NOMO-1 (cell line): ENCODE results near the gene LCN1.
"Not testable (repeated sequence)": the region's sequence is repeated elsewhere in the genome, so short reads cannot be mapped to it uniquely, and the experiment has no call there.

ENCODE experiments used
- DNase-seq, 2 experiments: peaks; one replicate each; lab custom pipeline; 2025; ENCODE audit not compliant: unreplicated experiment in 2 of 2; lab: John Stamatoyannopoulos, UW

LCN1 gene

GRCh38 chr9:135522137-135522877 is 1.1 kb downstream of the LCN1 start:
- no peak for DNase-seq

DNA sequence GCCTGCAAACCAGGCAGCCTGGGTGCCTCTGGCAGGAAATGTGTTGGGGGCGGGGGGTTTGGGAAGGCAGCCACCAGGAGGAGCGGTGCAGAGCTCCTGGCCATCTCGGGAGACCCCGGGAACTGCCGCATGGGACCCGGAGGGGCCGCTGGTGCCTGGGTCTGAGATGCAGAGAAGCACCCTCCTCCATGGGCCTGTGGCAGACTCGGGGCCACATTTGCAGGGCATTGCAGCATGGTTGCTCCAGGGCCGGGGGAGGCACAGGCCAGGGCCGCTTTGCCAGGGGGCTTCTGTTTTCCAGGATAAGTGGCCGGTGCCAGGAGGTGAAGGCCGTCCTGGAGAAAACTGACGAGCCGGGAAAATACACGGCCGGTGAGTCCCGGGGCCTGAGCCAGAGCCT is 1.7 kb downstream of the LCN1 start:
- DNase-seq = no peak

DNA sequence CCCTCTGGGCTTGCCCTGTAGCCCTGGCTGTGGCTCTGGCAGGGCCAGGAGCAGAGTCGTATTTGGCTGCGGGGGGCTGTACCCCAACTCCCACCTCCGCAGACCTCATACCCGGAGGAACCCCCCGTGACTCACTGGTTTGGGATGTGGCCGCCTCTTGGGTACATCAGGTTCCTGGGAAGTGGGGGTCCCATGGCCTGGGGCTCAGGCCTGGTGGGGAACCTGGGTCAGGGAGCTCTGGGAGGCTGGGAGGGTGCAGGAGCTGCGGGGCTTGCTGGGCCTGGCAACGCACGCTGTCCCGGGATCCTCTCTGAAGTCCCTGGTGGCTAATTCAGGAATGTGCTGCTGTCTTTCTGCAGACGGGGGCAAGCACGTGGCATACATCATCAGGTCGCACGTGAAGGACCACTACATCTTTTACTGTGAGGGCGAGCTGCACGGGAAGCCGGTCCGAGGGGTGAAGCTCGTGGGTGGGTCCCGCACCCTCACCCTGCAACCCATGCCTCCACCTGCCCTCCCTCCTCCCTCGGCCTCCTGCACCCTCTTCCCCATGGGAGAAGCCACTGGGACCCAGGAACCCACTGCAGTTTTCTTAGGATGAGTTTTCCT is 2.4 kb downstream of the LCN1 start:
- DNase-seq = no peak

DNA sequence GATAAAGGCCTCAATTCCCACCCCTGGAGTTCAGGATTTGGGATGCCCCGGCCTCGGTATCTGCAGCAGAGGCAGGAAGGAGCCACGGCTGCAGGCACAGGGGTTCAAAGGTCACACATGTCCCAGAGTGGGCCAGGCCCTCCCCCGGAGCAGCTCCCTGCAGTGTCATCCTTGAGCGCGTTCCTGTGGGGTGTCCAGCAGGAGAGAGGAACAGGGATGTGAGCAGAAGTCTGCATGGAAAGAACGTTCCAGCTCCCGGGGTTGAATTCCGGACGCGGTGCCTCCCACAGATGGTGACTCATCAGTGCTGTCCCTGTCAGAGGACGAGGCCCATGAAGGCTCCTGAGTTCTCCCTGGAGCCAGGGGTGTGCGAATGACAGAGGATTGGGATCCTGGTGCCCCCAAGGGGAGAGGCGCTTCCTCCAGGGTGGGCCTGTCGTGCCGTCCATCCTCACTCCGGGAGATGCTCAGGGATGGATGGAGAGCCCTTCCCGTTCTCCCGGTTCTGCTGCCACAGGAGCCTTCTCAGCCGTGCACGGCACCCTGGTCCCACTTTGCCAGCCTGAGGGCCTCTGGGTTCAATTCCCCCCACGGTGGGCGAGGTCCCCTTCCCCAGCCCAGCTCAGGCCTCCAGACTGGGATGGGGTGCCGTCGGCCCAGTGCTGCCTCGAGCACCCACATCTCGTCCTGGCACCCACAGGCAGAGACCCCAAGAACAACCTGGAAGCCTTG is 3.1 kb downstream of the LCN1 start:
- no peak for DNase-seq

- DNase-seq = no peak
Observed at GRCh38 chr9:135525241-135526088, 4.2 kb downstream of the LCN1 start.

GRCh38 chr9:135526089-135526729 is 5.0 kb downstream of the LCN1 start:
- no peak for DNase-seq

DNA sequence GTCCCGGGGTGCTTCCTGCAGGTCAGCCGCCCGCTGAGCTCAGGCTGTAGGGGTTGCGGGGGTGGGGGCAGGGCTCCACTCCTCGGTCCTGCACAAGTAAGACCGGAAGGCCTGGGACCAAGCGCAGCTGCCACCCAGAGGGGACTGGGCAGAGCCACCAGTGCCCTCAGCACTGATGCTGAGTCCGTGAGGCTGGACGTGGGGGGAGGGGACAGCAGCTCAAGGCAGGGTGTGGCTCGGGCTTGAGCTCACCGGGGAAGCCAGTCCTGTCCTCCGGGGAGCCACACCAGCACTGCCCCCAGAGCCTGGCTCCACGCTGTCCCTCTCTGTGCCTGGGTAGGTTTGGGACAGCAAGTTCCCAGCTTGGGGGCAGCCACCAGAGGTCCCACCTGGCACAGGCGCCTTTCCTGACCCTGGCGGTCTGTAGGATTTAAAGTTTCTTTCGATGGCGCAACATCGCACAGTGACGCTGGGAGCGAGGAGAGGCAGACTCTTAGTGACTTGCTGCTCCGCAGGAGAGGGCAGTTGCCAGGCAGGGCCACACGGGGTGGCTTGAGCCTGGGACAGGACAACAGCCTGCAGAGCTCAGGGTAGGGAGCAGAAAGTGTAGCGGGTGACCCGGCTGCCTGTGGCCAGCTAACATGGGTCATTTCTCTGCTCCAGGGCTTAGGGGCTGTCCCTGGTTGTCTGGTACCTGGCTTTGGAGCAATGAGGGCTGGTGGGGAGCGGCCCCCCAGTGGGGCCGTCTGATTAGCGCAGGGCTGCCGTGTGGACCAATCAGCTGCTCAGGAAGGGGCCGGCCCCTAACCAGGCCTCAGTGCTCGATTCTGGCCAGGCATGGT is 5.7 kb downstream of the LCN1 start:
- no peak for DNase-seq

- not testable (repeated sequence) for DNase-seq
Observed at GRCh38 chr9:135528842-135529435, 7.7 kb downstream of the LCN1 start.

GRCh38 chr9:135530146-135530545 is 8.9 kb downstream of the LCN1 start:
- DNase-seq = no peak

- no peak for DNase-seq
Observed at GRCh38 chr9:135531096-135531495, 9.9 kb downstream of the LCN1 start.

GRCh38 chr9:135533113-135533512 is 11.9 kb downstream of the LCN1 start:
- no peak for DNase-seq

DNA sequence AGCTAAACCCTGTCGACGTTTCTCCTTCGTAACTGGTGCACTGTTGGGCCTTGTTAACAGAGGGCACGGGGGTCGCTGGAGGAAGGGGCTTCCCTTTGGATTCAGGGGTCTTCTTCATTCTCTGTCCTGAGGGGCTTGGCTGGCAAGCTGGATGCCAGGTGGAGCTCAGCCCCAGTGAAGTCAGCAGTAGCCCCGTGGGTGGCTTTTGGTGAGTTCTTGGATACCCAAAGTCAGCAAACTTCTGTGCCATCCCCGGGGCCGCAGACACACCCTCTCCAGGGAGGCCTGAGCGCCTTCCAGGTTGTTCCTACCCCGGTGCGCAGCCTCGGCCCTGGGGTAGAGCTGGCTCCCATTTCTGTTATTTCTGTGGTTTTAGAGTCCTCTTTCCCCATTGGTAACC is 12.4 kb downstream of the LCN1 start:
- no peak for DNase-seq

DNA sequence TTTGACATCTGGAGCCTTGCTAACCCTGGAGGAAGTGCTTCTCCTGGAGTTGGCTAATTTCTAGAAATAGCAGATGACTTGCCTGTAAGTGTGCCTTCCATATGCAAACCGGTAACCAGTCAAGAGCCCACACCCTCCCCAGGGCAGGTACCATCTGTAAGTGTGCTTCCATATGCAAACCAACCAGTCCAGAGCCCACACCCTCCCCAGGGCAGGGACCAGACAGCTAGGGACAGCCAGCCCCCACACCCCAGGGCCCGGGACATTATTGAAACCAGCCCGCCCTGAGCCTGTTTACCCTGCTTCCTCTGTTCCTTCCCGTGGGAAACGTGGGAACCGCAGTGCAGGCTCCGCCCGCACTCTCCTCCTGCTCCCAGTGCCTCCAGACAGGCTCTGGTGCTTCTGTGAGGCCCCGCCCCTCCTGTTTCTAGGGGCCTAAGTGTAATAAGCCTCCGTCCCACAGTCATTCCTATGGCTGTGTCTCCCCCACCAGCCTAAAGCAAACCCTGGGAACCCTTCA is 13.0 kb downstream of the LCN1 start:
- not testable (repeated sequence) for DNase-seq

- not testable (repeated sequence) for DNase-seq
Observed at GRCh38 chr9:135534826-135535225, 13.6 kb downstream of the LCN1 start.

- DNase-seq = not testable (repeated sequence)
Observed at GRCh38 chr9:135535631-135536030, 14.4 kb downstream of the LCN1 start.

- DNase-seq = no peak
Observed at GRCh38 chr9:135536216-135536615, 15.0 kb downstream of the LCN1 start.

GRCh38 chr9:135543262-135543894 is 22.1 kb downstream of the LCN1 start:
- DNase-seq = not testable (repeated sequence)

DNA sequence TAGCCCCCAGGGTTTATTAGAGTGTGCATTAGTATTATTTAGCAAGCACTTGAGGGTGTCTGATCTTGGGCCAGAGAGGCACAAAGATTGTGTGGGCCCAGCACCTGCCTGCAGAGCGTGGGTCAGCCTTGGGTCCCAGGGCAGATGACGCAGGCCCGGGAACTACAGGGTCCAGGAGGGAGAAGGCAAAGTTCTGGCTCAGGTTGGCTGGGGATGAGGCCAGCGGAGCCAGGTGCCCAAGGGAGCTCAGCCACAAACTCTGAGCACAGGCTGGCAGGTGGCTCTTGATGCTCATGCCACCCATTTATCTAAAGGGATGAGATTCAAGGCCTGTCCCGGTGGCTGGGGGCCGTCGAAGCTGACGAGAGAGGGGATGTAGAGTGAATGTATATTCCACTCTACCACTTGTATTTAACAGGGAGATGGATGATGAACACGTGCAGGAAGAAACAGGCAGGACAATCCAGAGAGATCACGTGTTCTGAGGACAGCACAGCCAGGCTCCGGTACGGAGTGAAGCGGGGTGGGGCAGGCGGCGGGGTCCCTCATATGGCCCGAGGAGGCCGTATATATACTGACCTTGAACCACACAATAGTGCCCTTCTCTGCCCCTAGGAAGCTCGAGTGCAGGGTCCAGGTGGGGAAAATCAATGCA is 23.9 kb downstream of the LCN1 start:
- DNase-seq = no peak
